NCI-H1694 (cell line): Measurements from ENCODE around the gene MORN4.
A peak's percentile ranks its signal among the peaks of the same experiment; 100 is the strongest.
"Not testable (repeated sequence)": the region's sequence is repeated elsewhere in the genome, so short reads cannot be mapped to it uniquely, and the experiment has no call there.

ENCODE experiments used
- DNase-seq: peaks from one replicate; lab custom pipeline; 2025; lab: John Stamatoyannopoulos, UW

The MORN4 gene

DNA sequence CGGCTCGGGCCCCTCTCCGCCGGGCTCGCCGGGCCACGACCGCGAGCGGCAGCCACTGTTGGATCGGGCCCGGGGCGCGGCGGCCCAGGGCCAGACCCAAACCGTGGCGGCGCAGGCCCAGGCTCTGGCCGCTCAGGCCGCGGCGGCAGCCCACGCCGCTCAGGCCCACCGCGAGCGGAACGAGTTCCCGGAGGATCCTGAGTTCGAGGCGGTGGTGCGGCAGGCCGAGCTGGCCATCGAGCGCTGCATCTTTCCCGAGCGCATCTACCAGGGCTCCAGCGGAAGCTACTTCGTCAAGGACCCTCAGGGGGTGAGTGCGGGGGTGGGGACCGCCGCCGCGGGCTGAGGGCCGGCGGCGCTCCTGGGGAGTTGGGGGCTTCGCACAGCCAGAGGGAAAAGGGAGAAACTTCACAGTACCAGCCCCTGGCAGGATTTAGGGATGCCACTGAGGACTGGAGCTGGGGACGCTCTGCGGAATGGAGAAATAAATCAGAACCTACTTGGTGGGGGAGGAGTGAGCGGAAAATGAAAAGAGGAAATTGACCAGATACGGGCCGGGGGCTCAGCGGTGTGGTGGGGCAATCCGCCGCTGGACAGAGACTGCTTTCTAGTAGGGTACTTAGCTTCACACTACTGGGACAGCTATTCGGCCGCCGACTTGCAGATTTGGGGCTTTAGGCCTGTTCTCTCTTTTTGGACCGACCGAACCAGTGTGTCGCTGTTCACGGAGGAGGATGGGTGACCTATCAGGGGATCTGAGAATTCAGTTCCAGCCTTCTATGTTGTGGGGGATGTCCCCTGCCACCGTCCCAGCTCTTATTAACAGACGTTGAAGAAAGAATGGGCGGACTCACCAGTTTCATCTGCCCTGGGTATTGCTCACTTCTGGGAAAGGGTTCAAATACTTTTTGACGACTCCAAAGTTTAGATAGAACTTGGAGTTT lies 7.8 kb upstream of the MORN4 start:
- no peak for DNase-seq

- DNase-seq = peak; percentile 95
Measured at GRCh38 chr10:97640174-97640867, 7.0 kb upstream of the MORN4 start, which contains the start of gene PI4K2A. Gene PI4K2A (plus strand): TSS chr10:97640671. CDS start chr10:97640743, 72 bp downstream.

- not testable (repeated sequence) for DNase-seq
Measured at GRCh38 chr10:97639090-97639489, 5.8 kb upstream of the MORN4 start.

DNA sequence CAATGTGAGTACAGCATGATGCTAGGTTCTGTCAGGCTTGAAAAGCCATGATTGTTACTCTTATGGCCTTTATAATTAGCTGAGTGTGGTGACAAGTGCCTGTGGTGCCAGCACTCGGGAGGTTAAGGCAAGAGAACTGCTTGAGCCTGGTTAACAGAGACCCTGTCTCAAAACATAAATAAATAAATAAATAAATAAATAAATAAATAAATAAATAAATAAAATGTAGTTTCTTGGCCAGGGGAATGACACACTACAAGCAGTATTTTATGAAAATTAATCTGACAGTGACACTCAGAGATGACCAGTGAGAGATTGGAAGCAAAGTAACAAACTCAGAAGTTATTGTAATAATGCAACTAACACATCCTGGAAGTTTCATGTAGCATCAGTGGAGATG lies 2.3 kb upstream of the MORN4 start:
- no peak for DNase-seq

GRCh38 chr10:97633921-97634320 lies 621 bp upstream of the MORN4 start:
- DNase-seq = no peak

- DNase-seq = no peak
Measured at GRCh38 chr10:97631098-97631497, 2.2 kb downstream of the MORN4 start.

DNA sequence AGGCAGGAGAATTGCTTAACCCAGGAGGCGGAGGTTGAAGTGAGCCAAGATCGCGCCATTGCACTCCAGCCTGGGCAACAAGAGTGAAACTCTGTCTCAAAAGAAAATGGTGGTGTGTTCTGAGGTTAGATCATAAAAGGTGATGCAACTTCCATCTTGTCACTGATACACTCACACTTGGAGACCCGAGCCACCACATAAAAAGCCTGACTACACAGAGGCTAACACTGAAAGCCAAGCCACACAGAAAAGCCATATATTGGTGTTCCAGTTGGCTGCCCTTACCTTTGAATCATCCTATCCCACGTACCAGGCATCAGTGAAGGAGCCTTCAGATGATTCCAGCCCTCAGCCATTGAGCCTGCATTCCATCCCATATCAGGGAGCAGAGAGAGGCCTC lies 4.0 kb downstream of the MORN4 start:
- DNase-seq = no peak

GRCh38 chr10:97628228-97628627 lies 5.1 kb downstream of the MORN4 start:
- no peak for DNase-seq

- no peak for DNase-seq
Measured at GRCh38 chr10:97627731-97628130, 5.6 kb downstream of the MORN4 start.

GRCh38 chr10:97623277-97623676 lies 10.0 kb downstream of the MORN4 start:
- DNase-seq = no peak

- no peak for DNase-seq
Measured at GRCh38 chr10:97618733-97619132, 14.6 kb downstream of the MORN4 start.

DNA sequence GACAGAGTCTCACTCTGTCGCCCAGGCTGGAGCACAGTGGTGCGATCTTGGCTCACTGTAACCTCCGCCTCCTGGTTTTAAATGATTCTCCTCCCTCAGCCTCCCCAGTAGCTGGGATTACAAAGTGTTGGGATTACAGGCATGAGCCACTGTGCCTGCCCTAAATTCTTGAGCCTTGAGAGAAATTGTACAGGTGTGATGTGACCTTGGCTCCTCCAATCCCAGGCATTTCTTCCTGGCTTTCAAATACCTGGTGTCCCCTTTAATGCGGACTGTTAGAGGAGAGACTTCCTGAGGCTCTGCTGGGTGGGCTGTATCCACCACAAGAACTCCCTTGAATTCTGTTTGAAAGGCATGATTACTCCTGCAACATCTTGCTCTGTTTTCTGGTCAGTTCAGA lies 15.0 kb downstream of the MORN4 start:
- no peak for DNase-seq

- peak; percentile 13 for DNase-seq
Measured at GRCh38 chr10:97612386-97612785, 20.9 kb downstream of the MORN4 start.

- DNase-seq = no peak
Measured at GRCh38 chr10:97611473-97611872, 21.8 kb downstream of the MORN4 start.

DNA sequence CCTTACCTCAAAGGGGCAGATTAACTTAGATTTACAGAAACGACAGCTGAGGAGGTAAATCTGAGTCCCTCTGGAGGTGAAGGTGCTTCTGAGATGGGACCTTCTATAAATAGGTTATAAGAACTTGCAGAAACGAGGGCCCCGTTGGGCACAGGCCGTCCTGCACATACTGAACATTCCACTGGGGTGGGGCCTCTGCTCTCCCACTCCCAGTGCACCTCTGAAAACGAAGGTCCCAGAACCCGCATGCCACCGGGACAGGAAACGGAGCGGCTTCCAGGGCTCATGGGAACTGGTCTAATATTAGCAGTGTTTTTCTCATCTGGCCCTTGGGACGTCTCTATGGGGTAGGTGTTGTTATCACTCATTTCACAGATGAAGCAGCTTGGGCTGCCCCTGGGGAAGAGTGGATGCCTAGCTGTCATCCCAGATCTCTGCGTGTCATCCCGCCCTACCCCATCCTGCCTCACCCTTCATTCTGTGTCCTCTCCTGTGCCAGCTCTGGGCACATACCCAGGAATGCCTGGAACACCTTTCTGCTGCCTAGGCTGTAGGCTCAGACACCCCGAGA lies 24.2 kb downstream of the MORN4 start:
- no peak for DNase-seq

- DNase-seq = no peak
Measured at GRCh38 chr10:97607095-97607636, 26.1 kb downstream of the MORN4 start.

DNA sequence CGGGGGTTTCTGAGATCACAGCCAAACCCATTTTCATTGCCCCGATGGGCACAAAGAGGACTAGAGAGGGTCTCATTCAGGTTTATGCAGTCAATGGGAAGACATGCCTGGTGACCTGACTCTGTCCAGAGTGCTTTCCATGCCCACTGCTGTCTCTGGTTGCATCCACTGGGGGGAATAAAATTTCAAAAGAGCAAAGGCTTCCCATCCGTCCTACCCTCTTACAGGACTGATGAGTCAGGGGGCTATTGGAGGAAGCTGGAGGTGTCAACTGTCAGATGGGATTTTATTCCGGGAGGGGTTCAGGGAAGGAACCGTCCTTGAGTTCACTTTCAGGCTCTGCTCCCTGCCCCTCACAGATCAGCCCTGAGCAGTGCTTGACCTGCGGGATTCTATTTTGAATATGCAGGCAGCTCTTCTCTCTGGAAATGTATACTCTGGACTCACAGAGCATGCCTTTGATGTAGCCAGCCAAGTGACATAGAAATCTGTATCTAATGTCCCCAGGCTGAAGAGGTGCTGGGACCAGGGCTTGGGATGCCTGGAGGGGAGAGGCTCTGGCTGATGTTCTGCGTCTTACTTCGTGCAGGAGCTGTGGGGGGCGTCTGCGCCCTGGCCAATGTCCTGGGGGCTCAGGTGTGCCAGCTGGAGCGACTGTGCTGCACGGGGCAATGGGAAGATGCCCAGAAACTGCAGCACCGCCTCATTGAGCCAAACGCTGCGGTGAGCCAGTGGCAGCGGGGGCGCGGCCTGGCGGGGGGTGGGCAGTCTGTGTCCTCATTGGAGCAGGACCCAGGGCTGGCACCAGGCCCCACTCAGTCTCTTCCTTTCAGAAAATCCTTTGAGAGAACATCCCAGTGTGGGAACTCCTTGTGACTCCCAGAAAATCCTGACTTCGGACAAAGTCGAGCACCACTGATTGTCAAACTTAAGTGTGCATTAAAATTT lies 31.8 kb downstream of the MORN4 start:
- DNase-seq = no peak

GRCh38 chr10:97600616-97601015 lies 32.7 kb downstream of the MORN4 start:
- no peak for DNase-seq

DNA sequence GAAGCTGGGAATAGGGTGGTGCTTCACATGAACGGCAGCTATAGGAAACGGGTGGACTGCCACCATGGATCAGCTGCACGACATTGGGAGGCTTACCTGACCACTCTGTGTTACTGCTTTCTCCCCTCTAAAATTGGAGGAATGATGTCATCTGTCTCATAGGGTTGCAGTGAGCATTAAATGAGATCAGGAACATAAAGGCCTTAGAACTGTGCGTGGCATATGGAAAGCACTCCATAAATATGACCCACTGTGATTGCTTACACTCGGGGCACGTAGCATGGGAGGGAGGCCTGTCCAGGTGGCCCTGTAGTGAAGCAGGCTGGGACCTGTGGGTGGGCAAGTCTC lies 34.1 kb downstream of the MORN4 start:
- no peak for DNase-seq

- DNase-seq = no peak
Measured at GRCh38 chr10:97598407-97599271, 34.7 kb downstream of the MORN4 start.

DNA sequence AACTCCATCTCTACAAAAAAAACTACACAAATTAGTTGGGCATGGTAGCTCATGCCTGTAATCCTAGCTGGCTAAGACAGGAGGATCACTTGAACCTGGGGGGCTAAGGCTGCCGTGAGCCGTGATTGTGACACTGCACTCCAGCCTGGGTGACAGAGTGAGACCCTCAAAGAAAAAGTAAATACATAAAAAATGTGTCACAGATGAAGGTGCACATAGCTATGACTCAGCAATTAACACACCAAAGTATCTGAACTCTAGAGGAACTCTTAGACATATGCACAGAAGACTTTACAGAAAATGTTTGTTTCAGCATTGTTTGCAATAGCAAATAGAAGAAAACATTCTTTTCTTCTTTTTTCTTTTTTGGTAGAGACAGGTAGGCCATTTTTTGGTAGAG lies 35.5 kb downstream of the MORN4 start:
- DNase-seq = no peak
